Ovary (tissue), 9 donors: Measurements from ENCODE around the gene SPINT2. TPM values are rescaled to one million over a fixed set of nuclear protein-coding genes. Genes with fewer than 3 reads are reported as not detected.
"Not testable (repeated sequence)": the region's sequence is repeated elsewhere in the genome, so short reads cannot be mapped to it uniquely, and the experiment has no call there.

Source experiments
- DNase-seq, 5 donors: peaks; one replicate each; pipeline ENCODE4 v3.0.0-alpha.2; 2019 to 2020
- H3K27ac ChIP-seq, 2 donors: fragments of 200-600 bp; one replicate each; pipeline versions ENCODE4 v1.5.1 to v1.8.0; 2019 to 2022
- H3K27me3 ChIP-seq: fragments of 200-600 bp; one replicate; pipeline ENCODE4 v1.8.0; 2022
- H3K36me3 ChIP-seq: fragments of 200-600 bp; sonication (generic); one replicate; pipeline ENCODE4 v1.5.1; 2019
- H3K4me1 ChIP-seq: one replicate; pipeline ENCODE4 v1.8.1; 2013; ENCODE audit warnings: mild to moderate bottlenecking, moderate library complexity; ENCODE audit not compliant: insufficient read depth
- H3K4me3 ChIP-seq: fragments of 200-600 bp; sonication (generic); one replicate; pipeline ENCODE4 v1.5.1; 2017
- H3K9me3 ChIP-seq, 2 donors: fragments of 200-600 bp in 1 of 2; sonication (generic) in 1 of 2; one replicate each; pipeline versions ENCODE4 v1.5.1 to v1.8.1; 2013 to 2019; ENCODE audit warnings: mild to moderate bottlenecking in 1 of 2, moderate library complexity in 1 of 2
- CTCF ChIP-seq, 3 donors: fragments of 450-650 bp in 2 of 3; fragments of 200-600 bp in 1 of 3; IDR thresholded peaks; one replicate each; pipeline versions ENCODE4 v1.5.1 to v1.8.0; 2016 to 2022; ENCODE audit warnings: antibody characterized with exemption in 3 of 3, mild to moderate bottlenecking in 1 of 3
- EP300 ChIP-seq: sonication (generic); formaldehyde crosslinking; IDR thresholded peaks from one replicate; pipeline ENCODE4 v1.6.1; 2017; ENCODE audit warnings: antibody characterized with exemption
- POLR2A ChIP-seq: fragments of 450-650 bp; IDR thresholded peaks from one replicate; pipeline ENCODE4 v1.6.1; 2017; ENCODE audit warnings: antibody characterized with exemption, mild to moderate bottlenecking, moderate library complexity
- WGBS, 3 donors: extraction: QIAGEN DNeasy Blood & Tissue Kit in 1 of 3; methylation state at CpG; one replicate each; pipeline versions ENCODE4 v1.1.5 to v1.1.7; 2013 to 2017; 5-methylcytosine and 5-hydroxymethylcytosine counted together
- intact Hi-C, 4 donors: fragments of 100-400 bp; cut with DNase I; formaldehyde crosslinking; loops; one replicate each; pipeline versions ENCODE4 v1.11.0 to v1.15.1; 2022 to 2023
- polyA plus RNA-seq, 2 donors: library from polyadenylated mRNA; stranded (reverse); fragments of 200-250 nt in 1 of 2; fragments of 350-450 nt in 1 of 2; fragmentation: Illumina TruSeq in 1 of 2; extraction: RNeasy Lipid Tissue Mini Kit (QIAGEN cat#74804) in 1 of 2; gene quantifications; one replicate each; pipeline ENCODE4 v1.2.3, GENCODE V29; 2013 to 2014
- total RNA-seq, 7 donors: library from RNA; depleted of rRNA in 2 of 7; stranded (reverse); fragments of >200 nt in 2 of 7; fragmentation: NEBNext Ultra II Directional in 3 of 7; extraction: Animal tissue kit (Norgen Biotek cat#: 25700) in 3 of 7; gene quantifications; one replicate each; pipeline versions ENCODE4 v1.1.0 to v1.2.4, GENCODE V29; 2016 to 2023
- donor health status: DM: no; HTN: no; CAD: no; lungs with moderate emphysema.
- donor health status: DM: no; HTN: no; CAD: no.
- donor health status: Bipolar disorder and iron deficiency.
- donor health status: DM: yes; HTN: yes; CAD: no.
- donor health status: DM: no; HTN: no; CAD: no.
- donor health status: DM: yes; HTN: yes; CAD: no.

SPINT2 gene
- total and polyA plus RNA-seq, 9 donors = 71.5 to 556 (median 117) TPM

DNA sequence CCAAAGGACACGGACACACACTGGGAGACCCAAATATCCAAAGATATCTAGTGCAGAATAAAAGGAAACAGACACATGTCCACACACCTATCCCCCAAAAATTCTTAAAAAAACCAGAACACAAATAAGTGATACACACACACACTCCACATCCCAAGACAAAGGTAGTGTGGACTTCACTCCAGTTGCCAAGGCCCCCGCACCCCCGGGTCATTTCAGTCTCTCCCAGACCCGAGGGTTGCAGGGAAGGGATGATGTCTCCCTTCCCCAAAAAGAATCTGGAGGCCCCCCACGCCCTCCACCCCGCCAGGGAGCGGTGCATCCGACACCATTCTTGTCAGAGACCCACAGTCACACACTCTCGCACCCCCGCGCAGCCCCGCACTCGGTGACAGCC lies 40.8 kb upstream of the SPINT2 start:
- no peak for TF ChIP-seq EP300
- no peak for TF ChIP-seq POLR2A
- TF ChIP-seq CTCF (IDR thresholded peaks at IDR 0.05) = no peak
- Histone ChIP-seq H3K4me3 (no peak overlapping the region), H3K4me1 (no peaks in the 10 kb centered on the region), H3K27me3 (no peaks in the 10 kb centered on the region), H3K36me3 (no peaks in the 10 kb centered on the region), H3K9me3 (no peaks in the 10 kb centered on the region), H3K27ac (no peak overlapping the region)
- intact Hi-C loops = loop anchor here in 2 of 4 donors (10.0 kb wide), 2 partner anchors 79 to 319 kb away; partner anchors contain the start of genes SIPA1L3 (in 2 of the 2) and WDR87 (in 2 of the 2)
- no peak for DNase-seq
- WGBS, 3 donors = 5 to 6% (median 5%) methylated on average over 12 to 13 of the region's 13 CpGs

- no peak for DNase-seq
- no peak within 1 kb of the TSS for H3K4me3 ChIP-seq
- intact Hi-C loops = loop anchor here in 2 of 4 donors (10.0 kb wide), 2 partner anchors 79 to 319 kb away; partner anchors contain the start of genes SIPA1L3 (in 2 of the 2) and WDR87 (in 2 of the 2)
- WGBS, 3 donors = 2 to 7% (median 4%) methylated on average over 35 to 61 of the region's 61 CpGs
- no peaks in the 10 kb centered on the region for H3K27me3 ChIP-seq
- H3K27ac ChIP-seq = no peak within 1 kb of the TSS
- no peaks in the 10 kb centered on the region for H3K9me3 ChIP-seq
- TF ChIP-seq CTCF (IDR thresholded peaks at IDR 0.05) = no peak
- TF ChIP-seq POLR2A = no peak
- TF ChIP-seq EP300 = no peak
- no peaks in the 10 kb centered on the region for H3K4me1 ChIP-seq
- no peaks in the 10 kb centered on the region for H3K36me3 ChIP-seq
Observed at GRCh38 chr19:38224014-38224862, 40.1 kb upstream of the SPINT2 start, which contains the start of gene DPF1. Gene DPF1, minus strand, starts transcription at chr19:38224222. Its CDS starts 80 bp downstream, at chr19:38224142.

DNA sequence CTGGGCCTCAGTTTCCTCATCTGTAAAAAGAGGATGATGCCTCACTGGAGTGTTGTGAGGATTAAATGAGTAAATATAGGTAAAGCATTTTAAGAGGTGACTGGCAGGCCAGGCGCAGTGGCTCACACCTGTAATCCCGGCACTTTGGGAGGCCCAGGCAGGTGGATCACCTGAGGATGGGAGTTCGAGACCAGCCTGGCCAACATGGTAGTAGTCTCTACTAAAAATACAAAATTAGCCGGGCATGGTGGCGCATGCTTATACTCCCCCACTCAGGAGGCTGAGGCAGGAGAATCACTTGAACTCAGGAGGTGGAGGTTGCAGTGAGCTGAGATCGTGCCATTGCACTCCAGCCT lies 39.5 kb upstream of the SPINT2 start:
- H3K4me3 ChIP-seq, H3K4me1 ChIP-seq, H3K9me3 ChIP-seq, H3K27ac ChIP-seq, H3K27me3 ChIP-seq, H3K36me3 ChIP-seq, DNase-seq: not testable (repeated sequence)
- WGBS, 3 donors = 85 to 92% (median 88%) methylated on average over 6 of the region's 6 CpGs
- intact Hi-C loops = loop anchor here in 2 of 4 donors (10.0 kb wide), 2 partner anchors 80 to 320 kb away; partner anchors contain the start of genes SIPA1L3 (in 2 of the 2) and WDR87 (in 2 of the 2)

- no peaks in the 10 kb centered on the region for H3K36me3 ChIP-seq
- H3K27ac ChIP-seq = no peak overlapping the region
- DNase-seq = no peak
- H3K27me3 ChIP-seq = no peaks in the 10 kb centered on the region
- H3K4me3 ChIP-seq = no peak overlapping the region
- no peaks in the 10 kb centered on the region for H3K9me3 ChIP-seq
- no peak for TF ChIP-seq CTCF (IDR thresholded peaks at IDR 0.05)
- TF ChIP-seq EP300 = no peak
- TF ChIP-seq POLR2A = no peak
- 59 to 84% (median 65%) methylated on average over 11 of the region's 11 CpGs for WGBS, 3 donors
- intact Hi-C loops = loop anchor here in 2 of 4 donors (10.0 kb wide), 2 partner anchors 83 to 323 kb away; partner anchors contain the start of genes SIPA1L3 (in 2 of the 2) and WDR87 (in 2 of the 2)
- H3K4me1 ChIP-seq = no peaks in the 10 kb centered on the region
Observed at GRCh38 chr19:38227287-38228004, 36.9 kb upstream of the SPINT2 start.
